Upper lobe of left lung (tissue), 4 donors: ENCODE measurements around the gene LINC00632.

Source experiments
- CTCF ChIP-seq, 6 experiments: fragments of 450-650 bp in 4 of 6; fragments of 200-600 bp in 2 of 6; sonication (generic) in 2 of 6; IDR thresholded peaks; one replicate each; pipeline ENCODE4 v1.5.1; 2016 to 2019; ENCODE audit warnings: antibody characterized with exemption in 6 of 6
- POLR2AphosphoS5 ChIP-seq, 2 donors: sonication (generic); formaldehyde crosslinking; IDR thresholded peaks; one replicate each; pipeline ENCODE4 v1.5.1; 2017; ENCODE audit warnings: antibody characterized with exemption in 2 of 2

GRCh38 chrX:140664939-140665338 lies 44.6 kb upstream of the LINC00632 start:
- TF ChIP-seq CTCF (IDR thresholded peaks at IDR 0.05) (peak in 3 of 6 experiments; percentile 32 to 54 (median 42)), POLR2AphosphoS5 (IDR thresholded peaks at IDR 0.05) (no peak)
